Psoas muscle (tissue), 8 donors: ENCODE data around the gene HEATR3. TPM values are rescaled to one million over a fixed set of nuclear protein-coding genes. Genes with fewer than 3 reads are reported as not detected.

ENCODE experiments used
- ATAC-seq, 4 donors: fragments of 200-7000 bp; cut with Tn5 transposase; one replicate each; pipeline ENCODE4 v1.9.1; 2020; ENCODE audit warnings: moderate library complexity in 3 of 4, mild to moderate bottlenecking in 2 of 4
- DNase-seq, 2 donors: peaks; one replicate each; pipeline ENCODE4 v3.0.0-alpha.2; 2020
- H3K27ac ChIP-seq: fragments of 200-600 bp; one replicate; pipeline ENCODE4 v1.8.0; 2022
- H3K27me3 ChIP-seq, 3 donors: fragments of 200-600 bp in 1 of 3; one replicate each; pipeline versions ENCODE4 v1.6.1 to v1.8.0; 2013 to 2022; ENCODE audit warnings: low read length in 2 of 3, mild to moderate bottlenecking in 2 of 3, moderate library complexity in 1 of 3; ENCODE audit not compliant: insufficient read depth in 3 of 3
- H3K36me3 ChIP-seq, 2 donors: fragments of 200-600 bp in 1 of 2; one replicate each; pipeline versions ENCODE4 v1.6.1 to v1.8.0; 2013 to 2022; ENCODE audit warnings: low read depth in 1 of 2, mild to moderate bottlenecking in 1 of 2, moderate library complexity in 1 of 2; ENCODE audit not compliant: insufficient read depth in 1 of 2
- H3K4me1 ChIP-seq: fragments of 200-600 bp; one replicate; pipeline ENCODE4 v1.8.0; 2022
- H3K4me3 ChIP-seq: fragments of 200-600 bp; one replicate; pipeline ENCODE4 v1.8.0; 2022; ENCODE audit warnings: mild to moderate bottlenecking
- H3K9me3 ChIP-seq: fragments of 200-600 bp; one replicate; pipeline ENCODE4 v1.8.0; 2022
- WGBS, 3 donors: extraction: QIAGEN DNeasy Blood & Tissue Kit; methylation state at CpG; one replicate each; pipeline versions ENCODE4 v1.1.6 to v1.1.7; 2013; 5-methylcytosine and 5-hydroxymethylcytosine counted together
- intact Hi-C, 2 donors: fragments of 100-400 bp; cut with DNase I; formaldehyde crosslinking; loops; one replicate each; pipeline versions ENCODE4 v1.11.0 to v1.14.2; 2022
- polyA plus RNA-seq, 3 donors: library from polyadenylated mRNA; stranded (reverse); fragments of 200-250 nt; gene quantifications; one replicate each; pipeline ENCODE4 v1.2.3, GENCODE V29; 2013
- total RNA-seq, 4 donors: library from RNA; stranded (reverse); fragmentation: NEBNext Ultra II Directional in 2 of 4; extraction: Animal tissue kit (Norgen Biotek cat#: 25700) in 2 of 4; gene quantifications; one replicate each; pipeline versions ENCODE4 v1.2.1 to v1.2.4, GENCODE V29; 2021 to 2023
- TF ChIP-seq, protein P1 (sequence below): fragments of 200-600 bp; IDR thresholded peaks from one replicate; pipeline ENCODE4 v1.8.0; 2022; ENCODE audit warnings: antibody characterized with exemption
- donor health status: healthy with polysubstance abuse.
- donor health status: DM: no; HTN: no; CAD: no; lungs with moderate emphysema.
- donor health status: Bipolar disorder and iron deficiency.
- donor health status: healthy.
- donor health status: DM: yes; HTN: yes; CAD: no.
- donor health status: DM: no; HTN: no; CAD: no.
- donor health status: DM: no; HTN: no; CAD: no.
- donor health status: DM: yes; HTN: yes; CAD: no.

The HEATR3 gene
- total and polyA plus RNA-seq, 7 donors = 8.6 to 20.9 (median 12.1) TPM

DNA sequence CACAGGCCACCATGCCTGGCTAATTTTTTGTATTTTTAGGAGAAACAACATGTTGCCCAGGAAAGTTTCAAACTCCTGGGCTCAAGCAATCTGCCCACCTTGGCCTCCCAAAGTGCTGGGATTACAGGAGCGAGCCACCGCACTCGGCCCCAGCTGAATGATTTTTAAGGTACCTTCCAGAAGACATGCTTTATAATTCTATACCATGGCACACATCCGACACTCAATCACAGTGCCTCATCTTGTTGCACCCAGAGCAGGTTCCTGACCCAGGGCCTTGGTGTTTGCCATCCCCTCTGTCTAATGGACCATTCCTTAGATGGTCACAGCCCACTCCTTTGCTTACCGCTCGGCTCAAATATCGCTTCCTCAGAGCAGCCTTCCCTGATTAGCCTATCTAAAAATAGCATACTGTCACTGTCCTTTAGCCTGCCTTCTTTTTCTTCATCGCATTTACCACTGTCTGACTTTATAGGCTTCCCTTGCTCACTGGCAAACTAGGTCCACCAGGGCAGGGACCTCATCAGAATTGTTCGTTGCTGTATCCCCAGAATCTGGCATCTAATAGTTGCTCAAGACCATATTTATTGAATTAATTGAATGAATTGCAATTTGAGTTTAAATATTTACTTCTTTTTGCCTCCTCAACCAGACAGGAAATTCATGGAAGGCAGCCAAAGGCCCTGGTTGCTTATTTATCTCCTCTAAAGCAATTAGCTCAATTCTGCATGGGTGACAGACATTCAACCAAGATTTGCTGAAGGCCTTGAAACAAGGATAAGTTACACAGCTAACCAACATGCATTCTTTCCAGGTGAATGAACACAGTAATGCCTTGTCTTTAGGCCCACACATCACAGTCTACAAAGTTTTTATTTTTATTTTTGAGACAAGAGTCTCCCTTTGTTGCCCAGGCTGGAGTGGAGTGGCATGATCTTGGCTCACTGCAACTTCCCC lies 81.0 kb downstream of the HEATR3 start:
- WGBS, 3 donors = 42 to 71% (median 55%) methylated on average over 9 of the region's 9 CpGs
- intact Hi-C loops = no loop called here
- DNase-seq (no peak), ATAC-seq (peak; percentile 78 to 92 (median 88))
- TF ChIP-seq, protein P1, sequence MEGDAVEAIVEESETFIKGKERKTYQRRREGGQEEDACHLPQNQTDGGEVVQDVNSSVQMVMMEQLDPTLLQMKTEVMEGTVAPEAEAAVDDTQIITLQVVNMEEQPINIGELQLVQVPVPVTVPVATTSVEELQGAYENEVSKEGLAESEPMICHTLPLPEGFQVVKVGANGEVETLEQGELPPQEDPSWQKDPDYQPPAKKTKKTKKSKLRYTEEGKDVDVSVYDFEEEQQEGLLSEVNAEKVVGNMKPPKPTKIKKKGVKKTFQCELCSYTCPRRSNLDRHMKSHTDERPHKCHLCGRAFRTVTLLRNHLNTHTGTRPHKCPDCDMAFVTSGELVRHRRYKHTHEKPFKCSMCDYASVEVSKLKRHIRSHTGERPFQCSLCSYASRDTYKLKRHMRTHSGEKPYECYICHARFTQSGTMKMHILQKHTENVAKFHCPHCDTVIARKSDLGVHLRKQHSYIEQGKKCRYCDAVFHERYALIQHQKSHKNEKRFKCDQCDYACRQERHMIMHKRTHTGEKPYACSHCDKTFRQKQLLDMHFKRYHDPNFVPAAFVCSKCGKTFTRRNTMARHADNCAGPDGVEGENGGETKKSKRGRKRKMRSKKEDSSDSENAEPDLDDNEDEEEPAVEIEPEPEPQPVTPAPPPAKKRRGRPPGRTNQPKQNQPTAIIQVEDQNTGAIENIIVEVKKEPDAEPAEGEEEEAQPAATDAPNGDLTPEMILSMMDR = no peak
- Histone ChIP-seq H3K27me3 (no peaks in the 10 kb centered on the region), H3K9me3 (no peaks in the 10 kb centered on the region), H3K36me3 (no peaks in the 10 kb centered on the region), H3K4me3 (no peak overlapping the region), H3K27ac (peak overlapping the region; percentile 65), H3K4me1 (peaks cover 25% of the 10 kb centered on the region)

DNA sequence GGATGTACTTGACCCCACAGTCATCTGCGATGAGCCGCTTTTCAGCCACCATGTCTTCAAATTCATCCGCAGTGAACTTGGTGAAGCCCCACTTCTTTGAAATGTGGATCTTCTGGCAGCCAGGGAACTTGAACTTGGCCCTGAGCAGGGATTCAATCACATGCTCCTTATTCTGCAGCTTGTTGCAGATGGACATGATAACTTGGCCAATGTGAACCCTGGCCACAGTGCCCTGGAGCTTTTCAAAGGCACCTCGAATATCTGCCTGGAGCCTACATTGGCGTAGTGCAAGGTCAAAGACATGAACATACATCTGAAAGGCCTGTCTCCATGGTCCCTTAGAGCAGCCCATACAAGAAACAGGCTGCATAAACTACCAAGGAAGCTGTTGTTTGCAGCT lies 85.6 kb downstream of the HEATR3 start:
- H3K27ac ChIP-seq = no peak overlapping the region
- no peak for DNase-seq
- H3K4me1 ChIP-seq = peaks cover 25% of the 10 kb centered on the region
- 94 to 97% (median 94%) methylated on average over 5 of the region's 5 CpGs for WGBS, 3 donors
- TF ChIP-seq, protein P1 = no peak
- intact Hi-C loops = loop anchor here (5.0 kb wide), 2 partner anchors 61 to 84 kb away; partner anchors contain the start of gene HEATR3 (in 2 of the 2)
- H3K9me3 ChIP-seq = no peaks in the 10 kb centered on the region
- no peaks in the 10 kb centered on the region for H3K36me3 ChIP-seq
- H3K4me3 ChIP-seq = no peak overlapping the region
- H3K27me3 ChIP-seq = no peaks in the 10 kb centered on the region
- ATAC-seq = no peak

DNA sequence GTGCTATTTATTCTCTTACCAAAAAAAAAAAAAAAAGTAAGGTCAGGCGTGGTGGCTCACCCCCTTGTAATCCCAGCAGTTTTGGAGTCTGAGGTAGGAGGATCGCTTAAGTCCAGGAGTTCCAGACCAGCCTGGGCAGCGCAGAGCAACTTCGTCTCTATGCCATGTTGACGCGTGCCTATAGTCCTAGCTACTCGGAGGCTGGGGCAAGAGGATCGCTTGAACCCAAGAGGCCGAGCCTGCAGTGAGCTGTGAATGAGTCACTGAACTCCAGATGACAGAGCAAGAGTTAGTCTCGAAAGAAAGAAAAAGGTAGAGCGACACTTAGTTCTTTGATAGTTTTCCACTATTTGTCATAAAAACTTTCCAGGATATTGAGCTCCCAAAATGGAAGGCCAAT lies 86.0 kb downstream of the HEATR3 start:
- Histone ChIP-seq H3K4me3 (peak overlapping the region; percentile 92), H3K9me3 (no peaks in the 10 kb centered on the region), H3K27me3 (no peaks in the 10 kb centered on the region), H3K36me3 (no peaks in the 10 kb centered on the region), H3K27ac (peak overlapping the region; percentile 99), H3K4me1 (peaks cover 24% of the 10 kb centered on the region)
- TF ChIP-seq, protein P1 = no peak
- ATAC-seq = no peak
- intact Hi-C loops = loop anchor here (5.0 kb wide), 2 partner anchors 61 to 84 kb away; partner anchors contain the start of gene HEATR3 (in 2 of the 2)
- no peak for DNase-seq
- WGBS, 3 donors = 91 to 94% (median 94%) methylated on average over 11 of the region's 11 CpGs

DNA sequence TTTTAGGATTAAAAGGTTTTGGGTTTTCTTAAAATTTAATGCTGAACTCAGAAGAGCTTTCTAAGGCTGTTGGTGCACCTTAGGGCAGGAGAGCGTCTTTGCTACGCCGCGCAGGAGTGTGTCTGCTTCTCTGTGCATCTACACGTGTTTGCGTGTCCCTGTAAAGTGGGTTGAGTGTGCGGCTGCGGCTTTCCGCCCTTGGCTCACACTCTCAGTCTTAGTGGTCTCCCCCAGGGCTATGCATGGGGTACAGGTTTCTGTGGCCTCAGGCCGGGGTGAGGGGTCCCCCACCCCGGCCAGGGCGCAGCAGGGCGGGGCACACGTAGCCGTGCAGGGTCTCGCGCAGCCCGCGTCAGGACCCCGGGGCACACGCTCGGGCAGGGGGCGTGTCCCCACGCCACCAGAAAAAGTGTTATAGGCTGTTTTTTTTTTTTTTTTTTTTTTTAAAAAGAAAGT lies 86.6 kb downstream of the HEATR3 start:
- no peak for DNase-seq
- Histone ChIP-seq H3K4me3 (peak overlapping the region; percentile 92), H3K4me1 (peaks cover 25% of the 10 kb centered on the region), H3K27ac (peak overlapping the region; percentile 99), H3K9me3 (no peaks in the 10 kb centered on the region), H3K27me3 (no peaks in the 10 kb centered on the region), H3K36me3 (no peaks in the 10 kb centered on the region)
- TF ChIP-seq, protein P1 = no peak
- WGBS, 3 donors = 0 to 1% (median 1%) methylated on average over 24 of the region's 24 CpGs
- intact Hi-C loops = loop anchor here (5.0 kb wide), 2 partner anchors 60 to 85 kb away; partner anchors contain the start of gene HEATR3 (in 2 of the 2)
- ATAC-seq = peak; percentile 42 to 60 (median 48)
